ENCODE results near the gene NADSYN1. TPM values are rescaled to one million over a fixed set of nuclear protein-coding genes. Genes with fewer than 3 reads are reported as not detected.

The NADSYN1 gene
- total RNA-seq, 1 donor from 2014 or later = 45.1 TPM

GRCh38 chr11:71476031-71476430, 23.0 kb downstream of the NADSYN1 start:
- DNase-seq (ENCODE audit: low read depth, low spot score) = no peak
- peaks cover 4% of the 10 kb centered on the region for H3K4me1 Mint-ChIP-seq
- H3K36me3 Mint-ChIP-seq (ENCODE audit: low read depth) = no peaks in the 10 kb centered on the region
- no peaks in the 10 kb centered on the region for H3K9me3 Mint-ChIP-seq
- no peaks in the 10 kb centered on the region for H3K27me3 Mint-ChIP-seq (ENCODE audit: low read depth)
- no peak overlapping the region for H3K27ac Mint-ChIP-seq (ENCODE audit: unreplicated experiment)
- H3K4me3 Mint-ChIP-seq = no peak overlapping the region
- TF ChIP-seq CTCF (conservative IDR thresholded peaks at IDR 0.05) = no peak

- H3K9me3 Mint-ChIP-seq = no peaks in the 10 kb centered on the region
- H3K4me3 Mint-ChIP-seq = no peak overlapping the region
- no peak overlapping the region for H3K27ac Mint-ChIP-seq (ENCODE audit: unreplicated experiment)
- TF ChIP-seq CTCF (conservative IDR thresholded peaks at IDR 0.05) = no peak
- DNase-seq (ENCODE audit: low read depth, low spot score) = no peak
- H3K27me3 Mint-ChIP-seq (ENCODE audit: low read depth) = no peaks in the 10 kb centered on the region
- H3K4me1 Mint-ChIP-seq = peaks cover 4% of the 10 kb centered on the region
- peaks cover 4% of the 10 kb centered on the region for H3K36me3 Mint-ChIP-seq (ENCODE audit: low read depth)
Measured at GRCh38 chr11:71476926-71477640, 24.1 kb downstream of the NADSYN1 start.

DNA sequence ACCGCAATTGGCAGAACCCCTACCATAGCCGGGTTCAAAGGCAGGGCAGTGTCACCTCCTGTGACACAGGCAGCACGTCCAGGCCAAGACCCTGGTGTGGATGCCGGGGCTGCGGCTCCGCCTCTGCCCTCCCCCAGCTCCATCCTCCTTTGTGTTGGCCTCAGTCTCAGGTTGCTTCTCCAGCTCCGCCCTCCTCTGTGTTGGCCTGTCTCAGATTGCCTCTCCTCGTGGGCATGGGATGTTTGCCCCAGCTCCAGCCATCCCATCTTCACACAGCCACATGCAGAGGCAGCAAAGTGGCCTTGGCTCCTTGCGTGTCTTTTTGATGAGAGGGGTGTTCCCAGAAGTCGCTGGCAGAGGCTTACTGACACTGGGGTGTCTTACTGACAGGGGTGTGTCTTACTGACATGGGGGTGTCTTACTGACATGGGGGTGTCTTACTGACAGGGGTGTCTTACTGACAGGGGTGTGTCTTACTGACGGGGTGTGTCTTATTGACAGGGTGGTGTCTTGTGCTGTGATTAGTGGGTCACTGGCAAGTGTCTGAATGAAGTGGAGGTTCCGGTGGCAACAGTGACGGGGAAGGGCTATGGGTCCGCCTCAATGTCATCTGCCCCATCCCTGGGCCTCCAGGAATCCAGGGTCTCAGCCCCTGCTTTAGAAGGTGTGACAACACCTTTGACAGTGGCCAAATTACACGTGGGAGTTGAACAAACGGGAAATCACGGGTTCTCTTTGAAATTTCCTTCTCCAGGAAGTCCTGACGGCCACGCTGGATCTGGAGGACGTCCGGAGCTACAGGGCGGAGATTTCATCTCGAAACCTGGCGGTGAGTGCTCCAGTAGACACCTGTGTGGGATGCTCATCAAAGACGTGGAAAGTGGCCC, 24.9 kb downstream of the NADSYN1 start:
- H3K36me3 Mint-ChIP-seq (ENCODE audit: low read depth) = peaks cover 4% of the 10 kb centered on the region
- peaks cover 4% of the 10 kb centered on the region for H3K4me1 Mint-ChIP-seq
- no peak overlapping the region for H3K4me3 Mint-ChIP-seq
- H3K27me3 Mint-ChIP-seq (ENCODE audit: low read depth) = no peaks in the 10 kb centered on the region
- DNase-seq (ENCODE audit: low read depth, low spot score) = no peak
- no peak overlapping the region for H3K27ac Mint-ChIP-seq (ENCODE audit: unreplicated experiment)
- TF ChIP-seq CTCF (conservative IDR thresholded peaks at IDR 0.05) = no peak
- no peaks in the 10 kb centered on the region for H3K9me3 Mint-ChIP-seq

- Mint-ChIP-seq H3K9me3 (no peaks in the 10 kb centered on the region), H3K36me3 (ENCODE audit: low read depth) (peaks cover 7% of the 10 kb centered on the region), H3K4me1 (peaks cover 4% of the 10 kb centered on the region), H3K27me3 (ENCODE audit: low read depth) (no peaks in the 10 kb centered on the region), H3K27ac (ENCODE audit: unreplicated experiment) (no peak overlapping the region), H3K4me3 (no peak overlapping the region)
- DNase-seq (ENCODE audit: low read depth, low spot score) = no peak
- no peak for TF ChIP-seq CTCF (conservative IDR thresholded peaks at IDR 0.05)
Measured at GRCh38 chr11:71478528-71478840, 25.5 kb downstream of the NADSYN1 start.

- H3K9me3 Mint-ChIP-seq = peaks cover 2% of the 10 kb centered on the region
- no peak for DNase-seq (ENCODE audit: low read depth, low spot score)
- peaks cover 28% of the 10 kb centered on the region for H3K36me3 Mint-ChIP-seq (ENCODE audit: low read depth)
- H3K27ac Mint-ChIP-seq (ENCODE audit: unreplicated experiment) = no peak overlapping the region
- H3K4me3 Mint-ChIP-seq = no peak overlapping the region
- no peaks in the 10 kb centered on the region for H3K27me3 Mint-ChIP-seq (ENCODE audit: low read depth)
- no peak for TF ChIP-seq CTCF (conservative IDR thresholded peaks at IDR 0.05)
- H3K4me1 Mint-ChIP-seq = peaks cover 4% of the 10 kb centered on the region
Measured at GRCh38 chr11:71481101-71481960, 28.3 kb downstream of the NADSYN1 start.
